H1 (cell line): ENCODE results near the gene RNASE1. TPM values are rescaled to one million over a fixed set of nuclear protein-coding genes. Genes with fewer than 3 reads are reported as not detected.
A peak's percentile ranks its signal among the peaks of the same experiment; 100 is the strongest.

Experiments
- CTCF ChIA-PET: fragments of 300-600 bp; sonication (Branson Sonifier 250); formaldehyde crosslinking; loops from one replicate; lab custom pipeline; 2021; ENCODE audit not compliant: partially characterized antibody; lab: Charles Lee
- POLR2A ChIA-PET: fragments of 300-600 bp; sonication (Branson Sonifier 250); formaldehyde crosslinking; loops from one replicate; lab custom pipeline; 2021; ENCODE audit warnings: inconsistent platforms; ENCODE audit not compliant: partially characterized antibody; lab: Charles Lee
- DNase-seq, 2 experiments: peaks; one replicate each; pipeline versions ENCODE4 v3.0.0 to v3.0.0-alpha.2; 2010 to 2022; ENCODE audit warnings: low spot score in 2 of 2, low read depth in 1 of 2, mixed read lengths in 1 of 2
- FAIRE-seq: peaks from 2 replicates; lab custom pipeline; 2011; peaks lifted over from hg19 to GRCh38; lab: Jason Lieb, UNC
- H2AFZ ChIP-seq: 2 replicates; pipeline ENCODE4 v1.8.1; 2012; ENCODE audit warnings: low read length, inconsistent platforms
- H2AK5ac ChIP-seq: 2 replicates; pipeline ENCODE4 v1.6.1; 2013; ENCODE audit warnings: low read depth, low read length
- H2BK120ac ChIP-seq: replicated peaks from 2 replicates; pipeline ENCODE3; 2013; ENCODE audit warnings: low read depth, low read length, inconsistent platforms
- H2BK12ac ChIP-seq: 2 replicates; pipeline ENCODE4 v1.6.1; 2013; ENCODE audit warnings: low read depth, low read length
- H2BK15ac ChIP-seq: 2 replicates; pipeline ENCODE4 v1.6.1; 2013; ENCODE audit warnings: low read length
- H2BK20ac ChIP-seq: 2 replicates; pipeline ENCODE4 v1.6.1; 2013; ENCODE audit warnings: low read length
- H2BK5ac ChIP-seq: 2 replicates; pipeline ENCODE4 v1.6.1; 2013; ENCODE audit warnings: low read depth, low read length
- H3K14ac ChIP-seq: 2 replicates; pipeline ENCODE4 v1.6.1; 2013; ENCODE audit warnings: inconsistent platforms; ENCODE audit not compliant: insufficient read length
- H3K18ac ChIP-seq: 2 replicates; pipeline ENCODE4 v1.6.1; 2013; ENCODE audit warnings: low read length; ENCODE audit errors: extremely low read depth
- H3K23ac ChIP-seq: 2 replicates; pipeline ENCODE4 v1.6.1; 2013; ENCODE audit warnings: inconsistent platforms; ENCODE audit not compliant: insufficient read length
- H3K23me2 ChIP-seq: 2 replicates; pipeline ENCODE4 v1.6.1; 2013; ENCODE audit warnings: low read depth, low read length
- H3K27ac ChIP-seq: 2 replicates; pipeline ENCODE4 v1.6.1; 2011; ENCODE audit warnings: low read depth, low read length, inconsistent platforms
- H3K27me3 ChIP-seq, 4 experiments: replicated peaks in 1 of 4; 1 replicate in 1 of 4; 2 replicates in 3 of 4; pipeline versions ENCODE4 v1.6.1 to v1.8.1; 2011 to 2013; ENCODE audit warnings: low read length in 3 of 4, mild to moderate bottlenecking in 3 of 4, inconsistent platforms in 2 of 4, mixed read lengths in 2 of 4, moderate library complexity in 1 of 4; ENCODE audit not compliant: control insufficient read depth in 3 of 4, insufficient read depth in 3 of 4; ENCODE audit errors: extremely low read depth in 1 of 4
- H3K36me3 ChIP-seq, 4 experiments: 2 replicates each; pipeline versions ENCODE4 v1.6.1 to v1.8.1; 2011 to 2013; ENCODE audit warnings: mild to moderate bottlenecking in 4 of 4, low read length in 3 of 4, moderate library complexity in 2 of 4, control low read depth in 1 of 4, inconsistent platforms in 1 of 4; ENCODE audit not compliant: insufficient read depth in 4 of 4, control insufficient read depth in 2 of 4
- H3K4ac ChIP-seq: replicated peaks from 2 replicates; pipeline ENCODE3; 2013; ENCODE audit warnings: low read length, low read depth, mixed read lengths, inconsistent platforms; ENCODE audit not compliant: insufficient read length
- H3K4me1 ChIP-seq, 4 experiments: replicated peaks in 1 of 4; 1 replicate in 1 of 4; 2 replicates in 3 of 4; pipeline versions ENCODE4 v1.6.1 to v1.8.1; 2011 to 2013; ENCODE audit warnings: low read length in 3 of 4, inconsistent platforms in 2 of 4, mixed read lengths in 1 of 4; ENCODE audit not compliant: insufficient read depth in 4 of 4, control insufficient read depth in 3 of 4
- H3K4me2 ChIP-seq, 2 experiments: 2 replicates each; pipeline versions ENCODE4 v1.6.1 to v1.8.1; 2011 to 2013; ENCODE audit warnings: low read depth in 2 of 2, low read length in 2 of 2, control low read depth in 1 of 2, inconsistent platforms in 1 of 2, mild to moderate bottlenecking in 1 of 2; ENCODE audit not compliant: insufficient read depth in 1 of 2
- H3K4me3 ChIP-seq, 4 experiments: fragments of 200-600, 300-600 bp in 1 of 4; sonication (generic), shearing (Covaris generic), sonication (Bioruptor Twin) in 1 of 4; 2 replicates each; pipeline versions ENCODE4 v1.5.1 to v1.8.1; 2011 to 2016; ENCODE audit warnings: low read length in 4 of 4, low read depth in 3 of 4, control low read depth in 2 of 4, inconsistent platforms in 2 of 4, mild to moderate bottlenecking in 2 of 4, mixed read lengths in 1 of 4, moderate library complexity in 1 of 4; ENCODE audit not compliant: insufficient read depth in 2 of 4; ENCODE audit errors: extremely low read depth in 1 of 4
- H3K56ac ChIP-seq: replicated peaks from 2 replicates; pipeline ENCODE3; 2013; ENCODE audit warnings: low read depth, mild to moderate bottlenecking, mixed read lengths, low read length, inconsistent platforms; ENCODE audit not compliant: insufficient read length
- H3K79me1 ChIP-seq: 2 replicates; pipeline ENCODE4 v1.6.1; 2013; ENCODE audit warnings: low read depth, low read length, control low read depth
- H3K79me2 ChIP-seq, 2 experiments: 2 replicates each; pipeline versions ENCODE4 v1.6.1 to v1.8.1; 2012 to 2013; ENCODE audit warnings: low read length in 2 of 2, mild to moderate bottlenecking in 2 of 2, inconsistent platforms in 1 of 2; ENCODE audit not compliant: insufficient read depth in 2 of 2, control insufficient read depth in 1 of 2
- H3K9ac ChIP-seq, 4 experiments: replicated peaks in 1 of 4; 1 replicate in 1 of 4; 2 replicates in 3 of 4; pipeline versions ENCODE4 v1.6.1 to v1.8.1; 2011 to 2013; ENCODE audit warnings: low read depth in 3 of 4, low read length in 3 of 4, control low read depth in 2 of 4, mild to moderate bottlenecking in 2 of 4, moderate library complexity in 2 of 4, inconsistent platforms in 1 of 4; ENCODE audit errors: extremely low read depth in 1 of 4
- H3K9me3 ChIP-seq, 2 experiments: 2 replicates each; pipeline versions ENCODE4 v1.6.1 to v1.8.1; 2012 to 2013; ENCODE audit warnings: mild to moderate bottlenecking in 2 of 2, moderate library complexity in 2 of 2, control low read depth in 1 of 2, inconsistent platforms in 1 of 2, low read depth in 1 of 2, low read length in 1 of 2, mixed read lengths in 1 of 2; ENCODE audit not compliant: insufficient read depth in 2 of 2
- H4K20me1 ChIP-seq, 2 experiments: replicated peaks in 1 of 2; 2 replicates each; pipeline versions ENCODE3 to v1.8.1; 2011 to 2013; ENCODE audit warnings: inconsistent platforms in 2 of 2, low read length in 2 of 2, mild to moderate bottlenecking in 1 of 2; ENCODE audit not compliant: insufficient read depth in 2 of 2, control insufficient read depth in 1 of 2
- H4K5ac ChIP-seq: 2 replicates; pipeline ENCODE4 v1.6.1; 2013; ENCODE audit warnings: low read length, low read depth, mixed read lengths, inconsistent platforms; ENCODE audit not compliant: insufficient read length
- H4K8ac ChIP-seq: 2 replicates; pipeline ENCODE4 v1.8.0; 2013; ENCODE audit warnings: mild to moderate bottlenecking, moderate library complexity, low read length, inconsistent platforms; ENCODE audit not compliant: insufficient read depth; ENCODE audit errors: extremely low read depth
- H4K91ac ChIP-seq: replicated peaks from 2 replicates; pipeline ENCODE3; 2013; ENCODE audit warnings: low read length, mixed read lengths, inconsistent platforms; ENCODE audit not compliant: insufficient read length
- CHD2 ChIP-seq: IDR thresholded peaks from 2 replicates; pipeline ENCODE4 v1.6.1; 2012; ENCODE audit warnings: low read length, improper control_type of control experiment
- GTF2F1 ChIP-seq: IDR thresholded peaks from 2 replicates; pipeline ENCODE4 v1.6.1; 2012; ENCODE audit warnings: low read depth, low read length, improper control_type of control experiment, borderline replicate concordance
- KDM4A ChIP-seq: IDR thresholded peaks from one replicate; pipeline ENCODE4 v1.7.1; 2012; ENCODE audit warnings: low read depth, mild to moderate bottlenecking, moderate library complexity, low read length, inconsistent platforms; ENCODE audit not compliant: severe bottlenecking
- NANOG ChIP-seq: IDR thresholded peaks from 2 replicates; pipeline ENCODE4 v1.6.1; 2011; ENCODE audit warnings: low read length, low read depth, mild to moderate bottlenecking, inconsistent platforms; ENCODE audit not compliant: insufficient read depth, poor library complexity, severe bottlenecking
- RXRA ChIP-seq: IDR thresholded peaks from 2 replicates; pipeline ENCODE4 v1.6.1; 2011; ENCODE audit warnings: low read depth, mild to moderate bottlenecking, low read length, moderate library complexity; ENCODE audit not compliant: insufficient read depth
- SP1 ChIP-seq: IDR thresholded peaks from 2 replicates; pipeline ENCODE4 v1.6.1; 2011; ENCODE audit warnings: low read depth, low read length
- WGBS, 2 experiments: shearing (Covaris generic) in 1 of 2; methylation state at CpG; one replicate each; pipeline versions ENCODE4 v1.1.6 to v1.1.7; 2013 to 2015; ENCODE audit warnings: low lambda C conversion rate in 2 of 2, mixed read lengths in 2 of 2, inconsistent platforms in 1 of 2, low coverage in 1 of 2, missing lambda C conversion rate in 1 of 2; ENCODE audit not compliant: insufficient replicate concordance in 2 of 2, insufficient coverage in 1 of 2, insufficient read length in 1 of 2; ENCODE audit errors: extremely low coverage in 1 of 2, missing lambda C conversion rate in 1 of 2; 5-methylcytosine and 5-hydroxymethylcytosine counted together
- polyA plus RNA-seq, 7 experiments: library from polyadenylated mRNA; depleted of rRNA in 3 of 7; stranded (reverse) in 5 of 7; unstranded in 2 of 7; fragments of >200 nt in 5 of 7; fragments of 200-250 nt in 2 of 7; gene quantifications; 1 replicate in 5 of 7; 2 replicates in 1 of 7; 4 replicates in 1 of 7; pipeline versions ENCODE4 v1.2.1 to v1.2.3, GENCODE V29; 2011 to 2013; ENCODE audit warnings: missing spikeins in 2 of 7, mixed read lengths in 2 of 7
- total RNA-seq: library from RNA; stranded (reverse); fragmentation: NEBNext Ultra II Directional; extraction: Animal tissue kit (Norgen Biotek cat#: 25700); gene quantifications from 2 replicates; pipeline ENCODE4 v1.2.1, GENCODE V29; 2021
- TF ChIP-seq, protein P1 (sequence below), 3 experiments: IDR thresholded peaks; 1 replicate in 2 of 3; 2 replicates in 1 of 3; pipeline versions ENCODE4 v1.5.1 to v1.6.1; 2011; ENCODE audit warnings: low read length in 3 of 3, mild to moderate bottlenecking in 3 of 3, inconsistent platforms in 2 of 3, low read depth in 1 of 3, moderate library complexity in 1 of 3; ENCODE audit not compliant: insufficient read depth in 1 of 3; ENCODE audit errors: control extremely low read depth in 1 of 3
- TF ChIP-seq, protein P2 (sequence below): IDR thresholded peaks from 2 replicates; pipeline ENCODE4 v1.6.1; 2011; ENCODE audit warnings: low read length, improper control_type of control experiment

The RNASE1 gene
- total and polyA plus RNA-seq, 2 of the 8 experiments (the other 6 are each of a cell fraction or from before 2014, with no cell fraction given) = 2.2 to 13.4 TPM

- Histone ChIP-seq H3K23ac (no peak overlapping the region), H3K27me3 (no peaks in the 10 kb centered on the region), H3K36me3 (no peaks in the 10 kb centered on the region), H3K4me2 (no peak overlapping the region), H3K79me1 (no peaks in the 10 kb centered on the region), H2AK5ac (no peak overlapping the region), H3K4me1 (peaks cover 2 to 8% (median 6%) of the 10 kb centered on the region in 4 experiments; a peak in 3 of 7 replicates), H3K79me2 (no peaks in the 10 kb centered on the region), H2BK12ac (0 out of 2 replicates have a peak overlapping the region, but pooled peaks have one; percentile 33), H4K8ac (no peak overlapping the region), H3K9me3 (no peaks in the 10 kb centered on the region), H3K9ac (no peak overlapping the region), H3K4ac (no peak overlapping the region), H2AFZ (no peak overlapping the region), H3K56ac (no peak overlapping the region), H3K27ac (no peak overlapping the region), H3K23me2 (no peaks in the 10 kb centered on the region), H4K20me1 (no peaks in the 10 kb centered on the region), H3K4me3 (no peak overlapping the region), H4K91ac (no peak overlapping the region), H2BK15ac (no peak overlapping the region), H2BK120ac (no peak overlapping the region), H2BK20ac (peak overlapping the region; percentile 55; the same call in 1 of the 2 replicates), H2BK5ac (peak overlapping the region; percentile 49; the same call in 1 of the 2 replicates), H3K14ac (no peak overlapping the region), H4K5ac (no peak overlapping the region), H3K18ac (no peak overlapping the region)
- TF ChIP-seq, protein P1, sequence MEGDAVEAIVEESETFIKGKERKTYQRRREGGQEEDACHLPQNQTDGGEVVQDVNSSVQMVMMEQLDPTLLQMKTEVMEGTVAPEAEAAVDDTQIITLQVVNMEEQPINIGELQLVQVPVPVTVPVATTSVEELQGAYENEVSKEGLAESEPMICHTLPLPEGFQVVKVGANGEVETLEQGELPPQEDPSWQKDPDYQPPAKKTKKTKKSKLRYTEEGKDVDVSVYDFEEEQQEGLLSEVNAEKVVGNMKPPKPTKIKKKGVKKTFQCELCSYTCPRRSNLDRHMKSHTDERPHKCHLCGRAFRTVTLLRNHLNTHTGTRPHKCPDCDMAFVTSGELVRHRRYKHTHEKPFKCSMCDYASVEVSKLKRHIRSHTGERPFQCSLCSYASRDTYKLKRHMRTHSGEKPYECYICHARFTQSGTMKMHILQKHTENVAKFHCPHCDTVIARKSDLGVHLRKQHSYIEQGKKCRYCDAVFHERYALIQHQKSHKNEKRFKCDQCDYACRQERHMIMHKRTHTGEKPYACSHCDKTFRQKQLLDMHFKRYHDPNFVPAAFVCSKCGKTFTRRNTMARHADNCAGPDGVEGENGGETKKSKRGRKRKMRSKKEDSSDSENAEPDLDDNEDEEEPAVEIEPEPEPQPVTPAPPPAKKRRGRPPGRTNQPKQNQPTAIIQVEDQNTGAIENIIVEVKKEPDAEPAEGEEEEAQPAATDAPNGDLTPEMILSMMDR (IDR thresholded peaks at IDR 0.05; ENCODE audit: control extremely low read depth in 1 of 3, insufficient read depth in 1 of 3, low read depth in 1 of 3, low read length in 3 of 3) = no peak
- TF ChIP-seq, protein P2, sequence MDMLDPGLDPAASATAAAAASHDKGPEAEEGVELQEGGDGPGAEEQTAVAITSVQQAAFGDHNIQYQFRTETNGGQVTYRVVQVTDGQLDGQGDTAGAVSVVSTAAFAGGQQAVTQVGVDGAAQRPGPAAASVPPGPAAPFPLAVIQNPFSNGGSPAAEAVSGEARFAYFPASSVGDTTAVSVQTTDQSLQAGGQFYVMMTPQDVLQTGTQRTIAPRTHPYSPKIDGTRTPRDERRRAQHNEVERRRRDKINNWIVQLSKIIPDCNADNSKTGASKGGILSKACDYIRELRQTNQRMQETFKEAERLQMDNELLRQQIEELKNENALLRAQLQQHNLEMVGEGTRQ = no peak
- no peak for TF ChIP-seq CHD2
- TF ChIP-seq KDM4A = no peak
- no peak for TF ChIP-seq SP1
- no peak for TF ChIP-seq GTF2F1
- TF ChIP-seq NANOG = no peak
- no peak for TF ChIP-seq RXRA
- DNase-seq (no peak), FAIRE-seq (no peak)
- 91% methylated on average over 9 of the region's 9 CpGs; no CpG with 5 or more reads in 1 of the 2 experiments for WGBS, 2 experiments
- POLR2A ChIA-PET = interaction anchor here (2.4 kb wide), 1 partner anchor 18 kb away, joined by 7 read pairs; no protein-coding TSS in a partner anchor
- CTCF ChIA-PET = interaction anchor here (0.9 to 1.5 kb wide), 3 partner anchors 8 to 17 kb away, joined by 4 to 6 read pairs (median 5); no protein-coding TSS in a partner anchor
These were observed 918 bp downstream of the RNASE1 start for GRCh38 chr14:20801726-20802125.
